SK-N-SH treated with all-trans-retinoic acid at 6 μM for 48 hours (cell line): Measurements from ENCODE around the gene ZEB2.
A peak's percentile ranks its signal among the peaks of the same experiment; 100 is the strongest.

ENCODE experiments used
- ATAC-seq: fragments of 200-7000 bp; cut with Tn5 transposase; 3 replicates; pipeline ENCODE4 v1.9.1; 2020; ENCODE audit warnings: mild to moderate bottlenecking, moderate library complexity
- ARNTL ChIP-seq: fragments of 450-650 bp; formaldehyde crosslinking; IDR thresholded peaks from 2 replicates; pipeline ENCODE4 v1.5.0; 2020; ENCODE audit warnings: low read depth, mild to moderate bottlenecking, moderate library complexity, borderline replicate concordance
- BACH2 ChIP-seq: fragments of 250-450 bp; sonication (Bioruptor Pico); IDR thresholded peaks from 2 replicates; pipeline ENCODE4 v1.9.0; 2021; ENCODE audit warnings: mild to moderate bottlenecking, borderline replicate concordance
- CSDC2 ChIP-seq: fragments of 250-450 bp; sonication (Bioruptor Pico); IDR thresholded peaks from 2 replicates; pipeline ENCODE4 v1.5.0; 2020; ENCODE audit warnings: mild to moderate bottlenecking, moderate library complexity
- CSRNP3 ChIP-seq: fragments of 250-450 bp; sonication (Bioruptor Pico); IDR thresholded peaks from 2 replicates; pipeline ENCODE4 v1.5.1; 2021; ENCODE audit warnings: mild to moderate bottlenecking, moderate library complexity
- ESRRG ChIP-seq: fragments of 250-450 bp; sonication (Bioruptor Pico); IDR thresholded peaks from 2 replicates; pipeline ENCODE4 v1.6.1; 2021; ENCODE audit warnings: mild to moderate bottlenecking
- GLIS3 ChIP-seq: fragments of 250-450 bp; sonication (Bioruptor Pico); IDR thresholded peaks from 2 replicates; pipeline ENCODE4 v1.5.0; 2020; ENCODE audit warnings: mild to moderate bottlenecking, moderate library complexity
- ISL1 ChIP-seq: fragments of 250-450 bp; sonication (Bioruptor Pico); IDR thresholded peaks from 2 replicates; pipeline ENCODE4 v2.1.2; 2022; ENCODE audit warnings: mild to moderate bottlenecking, moderate library complexity
- OSR1 ChIP-seq: fragments of 250-450 bp; sonication (Bioruptor Pico); IDR thresholded peaks from 2 replicates; pipeline ENCODE4 v1.8.0; 2022; ENCODE audit warnings: moderate library complexity, mild to moderate bottlenecking, inconsistent platforms
- PPARA ChIP-seq: fragments of 250-450 bp; sonication (Bioruptor Pico); IDR thresholded peaks from 2 replicates; pipeline ENCODE4 v1.5.0; 2020; ENCODE audit warnings: mild to moderate bottlenecking, borderline replicate concordance
- RARB ChIP-seq: fragments of 250-450 bp; sonication (Bioruptor Pico); IDR thresholded peaks from 2 replicates; pipeline ENCODE4 v1.8.0; 2021; ENCODE audit warnings: mild to moderate bottlenecking, moderate library complexity
- SNAI2 ChIP-seq: fragments of 250-450 bp; sonication (Bioruptor Pico); IDR thresholded peaks from 2 replicates; pipeline ENCODE4 v1.5.0; 2020; ENCODE audit warnings: mild to moderate bottlenecking, moderate library complexity
- TCF4 ChIP-seq: fragments of 250-450 bp; sonication (Bioruptor Pico); IDR thresholded peaks from 2 replicates; pipeline ENCODE4 v1.8.0; 2021; ENCODE audit warnings: mild to moderate bottlenecking, moderate library complexity, borderline replicate concordance
- TOX ChIP-seq: fragments of 250-450 bp; sonication (Bioruptor Pico); IDR thresholded peaks from 2 replicates; pipeline ENCODE4 v1.8.0; 2021; ENCODE audit warnings: mild to moderate bottlenecking, moderate library complexity, borderline replicate concordance
- ZC3H10 ChIP-seq: fragments of 250-450 bp; sonication (Bioruptor Pico); IDR thresholded peaks from 2 replicates; pipeline ENCODE4 v1.5.1; 2021; ENCODE audit warnings: mild to moderate bottlenecking, moderate library complexity
- ZFP3 ChIP-seq: fragments of 250-450 bp; sonication (Bioruptor Pico); IDR thresholded peaks from 2 replicates; pipeline ENCODE4 v1.5.0; 2020; ENCODE audit warnings: mild to moderate bottlenecking, moderate library complexity
- ZFP30 ChIP-seq: fragments of 450-650 bp; formaldehyde crosslinking; IDR thresholded peaks from 2 replicates; pipeline ENCODE4 v1.5.0; 2022; ENCODE audit warnings: mild to moderate bottlenecking, moderate library complexity
- ZNF565 ChIP-seq: fragments of 450-650 bp; formaldehyde crosslinking; conservative IDR thresholded peaks from 2 replicates; pipeline ENCODE4 v1.5.0; 2020; ENCODE audit warnings: low read depth, mild to moderate bottlenecking, moderate library complexity
- ZNF70 ChIP-seq: fragments of 450-650 bp; formaldehyde crosslinking; IDR thresholded peaks from 2 replicates; pipeline ENCODE4 v1.5.0; 2020; ENCODE audit warnings: mild to moderate bottlenecking, moderate library complexity
- ZNF8 ChIP-seq: fragments of 450-650 bp; formaldehyde crosslinking; IDR thresholded peaks from 2 replicates; pipeline ENCODE4 v1.5.0; 2020; ENCODE audit warnings: mild to moderate bottlenecking, moderate library complexity
- TF ChIP-seq, protein P1 (sequence below): fragments of 250-450 bp; sonication (Bioruptor Pico); IDR thresholded peaks from 2 replicates; pipeline ENCODE4 v1.8.0; 2020; ENCODE audit warnings: mild to moderate bottlenecking, moderate library complexity, borderline replicate concordance
- TF ChIP-seq, protein P2 (sequence below): fragments of 250-450 bp; sonication (Bioruptor Pico); IDR thresholded peaks from 2 replicates; pipeline ENCODE4 v1.8.0; 2021; ENCODE audit warnings: low read depth, mild to moderate bottlenecking, moderate library complexity, borderline replicate concordance
- TF ChIP-seq, protein P3 (sequence below): fragments of 250-450 bp; sonication (Bioruptor Pico); IDR thresholded peaks from 2 replicates; pipeline ENCODE4 v1.5.0; 2020; ENCODE audit warnings: mild to moderate bottlenecking, moderate library complexity
- TF ChIP-seq, protein P4 (sequence below): fragments of 250-450 bp; sonication (Bioruptor Pico); IDR thresholded peaks from 2 replicates; pipeline ENCODE4 v1.5.1; 2020; ENCODE audit warnings: low read depth, mild to moderate bottlenecking, moderate library complexity

Gene ZEB2

GRCh38 chr2:144517866-144518747 lies 1.8 kb downstream of the ZEB2 start:
- no peak for ATAC-seq
- TF ChIP-seq BACH2 (CRISPR knock-in tag) (no peak), GLIS3 (CRISPR knock-in tag) (no peak), TOX (no peak), ZFP30 (CRISPR knock-in tag) (no peak), ZNF8 (no peak), ZC3H10 (CRISPR knock-in tag) (no peak), RARB (CRISPR knock-in tag) (no peak), ZNF565 (CRISPR knock-in tag) (no peak), ISL1 (CRISPR knock-in tag) (no peak), ZNF70 (CRISPR knock-in tag) (no peak), SNAI2 (CRISPR knock-in tag) (no peak)
- TF ChIP-seq, protein P1, sequence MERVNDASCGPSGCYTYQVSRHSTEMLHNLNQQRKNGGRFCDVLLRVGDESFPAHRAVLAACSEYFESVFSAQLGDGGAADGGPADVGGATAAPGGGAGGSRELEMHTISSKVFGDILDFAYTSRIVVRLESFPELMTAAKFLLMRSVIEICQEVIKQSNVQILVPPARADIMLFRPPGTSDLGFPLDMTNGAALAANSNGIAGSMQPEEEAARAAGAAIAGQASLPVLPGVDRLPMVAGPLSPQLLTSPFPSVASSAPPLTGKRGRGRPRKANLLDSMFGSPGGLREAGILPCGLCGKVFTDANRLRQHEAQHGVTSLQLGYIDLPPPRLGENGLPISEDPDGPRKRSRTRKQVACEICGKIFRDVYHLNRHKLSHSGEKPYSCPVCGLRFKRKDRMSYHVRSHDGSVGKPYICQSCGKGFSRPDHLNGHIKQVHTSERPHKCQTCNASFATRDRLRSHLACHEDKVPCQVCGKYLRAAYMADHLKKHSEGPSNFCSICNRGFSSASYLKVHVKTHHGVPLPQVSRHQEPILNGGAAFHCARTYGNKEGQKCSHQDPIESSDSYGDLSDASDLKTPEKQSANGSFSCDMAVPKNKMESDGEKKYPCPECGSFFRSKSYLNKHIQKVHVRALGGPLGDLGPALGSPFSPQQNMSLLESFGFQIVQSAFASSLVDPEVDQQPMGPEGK = no peak
- TF ChIP-seq, protein P2, sequence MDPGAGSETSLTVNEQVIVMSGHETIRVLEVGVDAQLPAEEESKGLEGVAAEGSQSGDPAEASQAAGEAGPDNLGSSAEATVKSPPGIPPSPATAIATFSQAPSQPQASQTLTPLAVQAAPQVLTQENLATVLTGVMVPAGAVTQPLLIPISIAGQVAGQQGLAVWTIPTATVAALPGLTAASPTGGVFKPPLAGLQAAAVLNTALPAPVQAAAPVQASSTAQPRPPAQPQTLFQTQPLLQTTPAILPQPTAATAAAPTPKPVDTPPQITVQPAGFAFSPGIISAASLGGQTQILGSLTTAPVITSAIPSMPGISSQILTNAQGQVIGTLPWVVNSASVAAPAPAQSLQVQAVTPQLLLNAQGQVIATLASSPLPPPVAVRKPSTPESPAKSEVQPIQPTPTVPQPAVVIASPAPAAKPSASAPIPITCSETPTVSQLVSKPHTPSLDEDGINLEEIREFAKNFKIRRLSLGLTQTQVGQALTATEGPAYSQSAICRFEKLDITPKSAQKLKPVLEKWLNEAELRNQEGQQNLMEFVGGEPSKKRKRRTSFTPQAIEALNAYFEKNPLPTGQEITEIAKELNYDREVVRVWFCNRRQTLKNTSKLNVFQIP (CRISPR knock-in tag) = no peak

GRCh38 chr2:144516981-144517865 lies 2.7 kb downstream of the ZEB2 start:
- TF ChIP-seq RARB (CRISPR knock-in tag) (no peak), OSR1 (CRISPR knock-in tag) (no peak), ESRRG (no peak), ZNF70 (CRISPR knock-in tag) (no peak), SNAI2 (CRISPR knock-in tag) (no peak), CSDC2 (CRISPR knock-in tag) (no peak), BACH2 (CRISPR knock-in tag) (no peak), ISL1 (CRISPR knock-in tag) (no peak), ZC3H10 (CRISPR knock-in tag) (no peak), TCF4 (CRISPR knock-in tag) (no peak), PPARA (CRISPR knock-in tag) (no peak), CSRNP3 (CRISPR knock-in tag) (no peak), ZFP30 (CRISPR knock-in tag) (no peak), ARNTL (0 out of 2 replicates have a peak, but pooled peaks have one; percentile 47), GLIS3 (CRISPR knock-in tag) (no peak), ZFP3 (CRISPR knock-in tag) (0 out of 2 replicates have a peak, but pooled peaks have one; percentile 22), TOX (no peak), ZNF565 (CRISPR knock-in tag) (no peak), ZNF8 (no peak)
- TF ChIP-seq, protein P1 = peak; percentile 37; the same call in 1 of the 2 replicates
- TF ChIP-seq, protein P3, sequence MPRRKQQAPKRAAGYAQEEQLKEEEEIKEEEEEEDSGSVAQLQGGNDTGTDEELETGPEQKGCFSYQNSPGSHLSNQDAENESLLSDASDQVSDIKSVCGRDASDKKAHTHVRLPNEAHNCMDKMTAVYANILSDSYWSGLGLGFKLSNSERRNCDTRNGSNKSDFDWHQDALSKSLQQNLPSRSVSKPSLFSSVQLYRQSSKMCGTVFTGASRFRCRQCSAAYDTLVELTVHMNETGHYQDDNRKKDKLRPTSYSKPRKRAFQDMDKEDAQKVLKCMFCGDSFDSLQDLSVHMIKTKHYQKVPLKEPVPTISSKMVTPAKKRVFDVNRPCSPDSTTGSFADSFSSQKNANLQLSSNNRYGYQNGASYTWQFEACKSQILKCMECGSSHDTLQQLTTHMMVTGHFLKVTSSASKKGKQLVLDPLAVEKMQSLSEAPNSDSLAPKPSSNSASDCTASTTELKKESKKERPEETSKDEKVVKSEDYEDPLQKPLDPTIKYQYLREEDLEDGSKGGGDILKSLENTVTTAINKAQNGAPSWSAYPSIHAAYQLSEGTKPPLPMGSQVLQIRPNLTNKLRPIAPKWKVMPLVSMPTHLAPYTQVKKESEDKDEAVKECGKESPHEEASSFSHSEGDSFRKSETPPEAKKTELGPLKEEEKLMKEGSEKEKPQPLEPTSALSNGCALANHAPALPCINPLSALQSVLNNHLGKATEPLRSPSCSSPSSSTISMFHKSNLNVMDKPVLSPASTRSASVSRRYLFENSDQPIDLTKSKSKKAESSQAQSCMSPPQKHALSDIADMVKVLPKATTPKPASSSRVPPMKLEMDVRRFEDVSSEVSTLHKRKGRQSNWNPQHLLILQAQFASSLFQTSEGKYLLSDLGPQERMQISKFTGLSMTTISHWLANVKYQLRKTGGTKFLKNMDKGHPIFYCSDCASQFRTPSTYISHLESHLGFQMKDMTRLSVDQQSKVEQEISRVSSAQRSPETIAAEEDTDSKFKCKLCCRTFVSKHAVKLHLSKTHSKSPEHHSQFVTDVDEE = peak; percentile 69; the same call in 1 of the 2 replicates
- TF ChIP-seq, protein P4, sequence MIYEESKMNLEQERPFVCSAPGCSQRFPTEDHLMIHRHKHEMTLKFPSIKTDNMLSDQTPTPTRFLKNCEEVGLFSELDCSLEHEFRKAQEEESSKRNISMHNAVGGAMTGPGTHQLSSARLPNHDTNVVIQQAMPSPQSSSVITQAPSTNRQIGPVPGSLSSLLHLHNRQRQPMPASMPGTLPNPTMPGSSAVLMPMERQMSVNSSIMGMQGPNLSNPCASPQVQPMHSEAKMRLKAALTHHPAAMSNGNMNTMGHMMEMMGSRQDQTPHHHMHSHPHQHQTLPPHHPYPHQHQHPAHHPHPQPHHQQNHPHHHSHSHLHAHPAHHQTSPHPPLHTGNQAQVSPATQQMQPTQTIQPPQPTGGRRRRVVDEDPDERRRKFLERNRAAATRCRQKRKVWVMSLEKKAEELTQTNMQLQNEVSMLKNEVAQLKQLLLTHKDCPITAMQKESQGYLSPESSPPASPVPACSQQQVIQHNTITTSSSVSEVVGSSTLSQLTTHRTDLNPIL (CRISPR knock-in tag) = no peak
- TF ChIP-seq, protein P2 (CRISPR knock-in tag) = no peak
- peak; percentile 70 for ATAC-seq
